Neural crest cell (in vitro differentiated cells): ENCODE measurements around the gene EXOC6. TPM values are rescaled to one million over a fixed set of nuclear protein-coding genes. Genes with fewer than 3 reads are reported as not detected.

ENCODE experiments used
- DNase-seq: peaks from one replicate; pipeline ENCODE4 v3.0.0; 2021; ENCODE audit warnings: low read depth, mixed read lengths, low spot score
- H3K27ac Mint-ChIP-seq: one replicate; pipeline ENCODE4 v1.8.0; 2021; ENCODE audit warnings: mild to moderate bottlenecking, mixed read lengths; ENCODE audit not compliant: unreplicated experiment
- H3K27me3 Mint-ChIP-seq: 2 replicates; pipeline ENCODE4 v1.8.0; 2021; ENCODE audit warnings: low read depth, mild to moderate bottlenecking, mixed read lengths
- H3K36me3 Mint-ChIP-seq: 2 replicates; pipeline ENCODE4 v1.8.0; 2021; ENCODE audit warnings: low read depth, mild to moderate bottlenecking, mixed read lengths
- H3K4me1 Mint-ChIP-seq: 2 replicates; pipeline ENCODE4 v1.8.0; 2021; ENCODE audit warnings: mixed read lengths
- H3K4me3 Mint-ChIP-seq: one replicate; pipeline ENCODE4 v1.8.0; 2021; ENCODE audit warnings: mild to moderate bottlenecking, mixed read lengths
- H3K9me3 Mint-ChIP-seq: 2 replicates; pipeline ENCODE4 v1.8.0; 2021; ENCODE audit warnings: mixed read lengths
- CTCF ChIP-seq: fragments of 200-600 bp; sonication (generic); conservative IDR thresholded peaks from 2 replicates; pipeline ENCODE4 v1.5.0; 2021; ENCODE audit warnings: antibody characterized with exemption, mild to moderate bottlenecking
- total RNA-seq: library from RNA; stranded (reverse); gene quantifications from 2 replicates; pipeline ENCODE4 v1.2.1, GENCODE V29; 2021

EXOC6 gene
- total RNA-seq, 1 donor from 2014 or later: 17.2 TPM

DNA sequence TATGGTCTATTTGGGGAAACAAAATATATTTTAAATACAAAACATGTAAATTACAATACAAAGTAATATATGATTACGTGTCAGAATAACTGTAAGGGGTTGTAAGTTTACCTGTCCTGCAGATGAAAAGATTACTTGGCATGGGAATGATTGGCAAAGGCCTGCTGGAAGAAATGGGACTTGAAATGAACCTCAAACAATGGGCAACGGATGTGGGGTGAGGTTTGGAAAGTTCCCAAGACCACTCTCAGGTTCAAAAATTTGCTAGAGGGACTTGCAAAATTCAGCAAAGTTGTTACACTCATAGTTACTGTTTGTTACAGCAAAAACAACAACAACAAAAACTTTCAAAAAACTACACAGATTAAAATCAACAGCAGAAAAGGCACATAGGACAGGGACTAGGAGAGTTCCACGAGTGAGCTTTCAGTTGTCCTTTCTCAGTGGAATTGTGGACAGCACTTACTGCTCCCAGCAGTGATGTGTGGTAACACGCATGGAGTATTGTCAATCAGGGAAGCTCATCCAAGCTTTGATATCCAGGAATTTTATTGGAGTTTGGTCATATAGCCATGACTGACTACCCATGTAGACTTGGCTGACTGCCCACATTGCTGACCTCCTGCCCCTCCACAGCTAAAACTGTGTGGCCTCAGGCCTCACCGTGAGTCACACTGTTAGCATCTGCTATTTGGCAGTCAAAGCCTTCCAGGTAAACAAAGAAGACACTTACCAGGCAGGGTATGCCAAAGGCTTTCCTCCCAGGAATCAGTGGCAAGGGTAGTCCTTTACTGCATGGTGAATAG lies 43.8 kb downstream of the EXOC6 start:
- H3K9me3 Mint-ChIP-seq: no peaks in the 10 kb centered on the region
- no peaks in the 10 kb centered on the region for H3K36me3 Mint-ChIP-seq
- H3K27ac Mint-ChIP-seq: no peak overlapping the region
- no peaks in the 10 kb centered on the region for H3K27me3 Mint-ChIP-seq
- no peak for DNase-seq
- peaks cover 29% of the 10 kb centered on the region for H3K4me1 Mint-ChIP-seq
- no peak overlapping the region for H3K4me3 Mint-ChIP-seq
- TF ChIP-seq CTCF: no peak

DNA sequence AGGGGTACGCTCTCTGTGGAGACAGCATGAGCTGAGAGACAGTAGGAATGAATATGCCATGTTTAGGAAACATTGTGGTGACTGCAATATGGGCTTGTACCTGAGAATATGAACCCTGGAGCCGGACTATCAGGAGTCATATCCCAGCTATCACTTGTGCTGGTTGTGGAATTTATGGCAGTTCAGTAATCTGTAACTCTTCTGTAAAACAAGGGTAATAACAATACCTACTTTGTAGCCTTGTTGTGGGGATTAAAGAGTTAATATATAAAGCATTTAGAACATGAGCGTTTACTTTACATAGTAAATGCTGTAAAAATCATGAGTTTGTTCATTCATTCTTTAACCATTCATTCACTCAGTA lies 44.4 kb downstream of the EXOC6 start:
- no peak for TF ChIP-seq CTCF
- no peak for DNase-seq
- H3K9me3 Mint-ChIP-seq: no peaks in the 10 kb centered on the region
- H3K4me3 Mint-ChIP-seq: no peak overlapping the region
- H3K27ac Mint-ChIP-seq: no peak overlapping the region
- H3K36me3 Mint-ChIP-seq: no peaks in the 10 kb centered on the region
- H3K27me3 Mint-ChIP-seq: no peaks in the 10 kb centered on the region
- peaks cover 28% of the 10 kb centered on the region for H3K4me1 Mint-ChIP-seq

DNA sequence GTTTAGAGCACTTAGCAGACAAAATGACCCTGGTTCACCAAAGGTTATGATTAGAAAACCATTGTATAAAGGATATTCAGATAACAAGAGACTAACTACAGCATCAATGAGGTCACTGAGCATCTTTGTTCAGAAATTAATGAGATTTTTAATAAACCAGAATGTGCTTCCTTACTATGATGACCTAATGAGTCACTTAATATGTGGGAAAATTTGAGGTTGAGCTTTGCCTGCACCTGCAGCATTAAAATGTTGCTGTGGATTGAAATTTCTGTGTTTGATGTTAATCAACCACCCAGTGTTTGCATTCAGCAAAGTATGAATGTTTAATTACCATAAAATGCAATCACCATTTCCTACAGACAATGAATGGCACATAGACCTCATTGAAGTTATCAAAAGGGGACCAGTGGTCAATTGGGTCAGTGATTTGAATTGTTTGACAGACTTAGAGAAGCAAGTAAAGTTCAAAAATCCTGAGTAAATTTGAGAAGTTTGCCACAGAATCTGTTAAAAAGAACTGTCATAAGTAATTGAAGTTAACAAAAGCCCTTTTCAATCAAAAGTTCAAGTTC lies 45.8 kb downstream of the EXOC6 start:
- Mint-ChIP-seq H3K9me3 (no peaks in the 10 kb centered on the region), H3K27ac (no peak overlapping the region), H3K4me3 (peak overlapping the region; percentile 2), H3K27me3 (no peaks in the 10 kb centered on the region), H3K36me3 (no peaks in the 10 kb centered on the region), H3K4me1 (peaks cover 25% of the 10 kb centered on the region)
- no peak for TF ChIP-seq CTCF
- DNase-seq: no peak

DNA sequence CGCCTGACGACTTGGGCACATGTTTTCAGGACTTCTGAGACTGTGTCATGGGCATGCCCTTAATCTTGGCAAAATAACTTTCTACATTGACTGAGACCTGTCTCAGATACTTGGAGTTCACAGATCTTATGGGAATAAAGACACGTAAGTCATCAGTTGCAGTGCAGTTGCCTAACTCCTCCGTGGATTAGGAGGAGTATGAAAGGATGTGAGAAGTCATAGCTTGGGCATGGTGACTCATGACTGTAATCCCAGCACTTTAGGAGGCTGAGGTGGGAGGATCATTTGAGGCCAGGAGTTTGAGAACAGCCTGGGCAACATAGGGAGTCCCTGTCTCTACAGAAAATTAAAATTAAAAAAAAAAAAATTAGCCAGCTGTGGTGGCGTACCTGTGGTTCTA lies 49.6 kb downstream of the EXOC6 start:
- no peak for TF ChIP-seq CTCF
- Mint-ChIP-seq H3K27me3 (no peaks in the 10 kb centered on the region), H3K4me3 (no peak overlapping the region), H3K4me1 (peaks cover 24% of the 10 kb centered on the region), H3K9me3 (no peaks in the 10 kb centered on the region), H3K27ac (no peak overlapping the region), H3K36me3 (no peaks in the 10 kb centered on the region)
- DNase-seq: no peak

DNA sequence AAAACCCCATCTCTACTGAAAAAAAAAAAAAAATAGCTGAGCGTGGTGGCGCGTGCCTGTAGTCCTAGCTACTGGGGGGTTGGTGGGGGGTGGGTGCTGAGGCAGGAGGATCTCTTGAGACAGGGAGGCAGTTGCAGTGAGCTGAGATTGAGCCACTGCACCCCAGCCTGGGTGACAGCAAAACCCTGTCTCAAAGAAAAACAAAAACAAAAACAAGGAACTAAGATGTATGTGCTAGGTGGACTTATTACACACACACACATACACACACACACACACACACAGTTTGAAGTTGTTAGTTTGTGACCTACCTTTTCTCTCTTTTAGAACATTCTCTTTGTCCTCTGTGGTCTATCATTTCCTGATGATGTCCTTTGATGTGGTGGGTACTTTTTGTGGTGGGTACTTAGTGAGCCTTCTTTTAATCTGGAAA lies 53.5 kb downstream of the EXOC6 start:
- Mint-ChIP-seq H3K27me3 (no peaks in the 10 kb centered on the region), H3K27ac (no peak overlapping the region), H3K4me3 (no peak overlapping the region), H3K4me1 (no peaks in the 10 kb centered on the region), H3K9me3 (no peaks in the 10 kb centered on the region), H3K36me3 (peaks cover 8% of the 10 kb centered on the region)
- no peak for DNase-seq
- no peak for TF ChIP-seq CTCF
